ENCODE data around the gene WNT7A.

- no peak for TF ChIP-seq POLR2A (IDR thresholded peaks at IDR 0.05)
- TF ChIP-seq, protein P1, sequence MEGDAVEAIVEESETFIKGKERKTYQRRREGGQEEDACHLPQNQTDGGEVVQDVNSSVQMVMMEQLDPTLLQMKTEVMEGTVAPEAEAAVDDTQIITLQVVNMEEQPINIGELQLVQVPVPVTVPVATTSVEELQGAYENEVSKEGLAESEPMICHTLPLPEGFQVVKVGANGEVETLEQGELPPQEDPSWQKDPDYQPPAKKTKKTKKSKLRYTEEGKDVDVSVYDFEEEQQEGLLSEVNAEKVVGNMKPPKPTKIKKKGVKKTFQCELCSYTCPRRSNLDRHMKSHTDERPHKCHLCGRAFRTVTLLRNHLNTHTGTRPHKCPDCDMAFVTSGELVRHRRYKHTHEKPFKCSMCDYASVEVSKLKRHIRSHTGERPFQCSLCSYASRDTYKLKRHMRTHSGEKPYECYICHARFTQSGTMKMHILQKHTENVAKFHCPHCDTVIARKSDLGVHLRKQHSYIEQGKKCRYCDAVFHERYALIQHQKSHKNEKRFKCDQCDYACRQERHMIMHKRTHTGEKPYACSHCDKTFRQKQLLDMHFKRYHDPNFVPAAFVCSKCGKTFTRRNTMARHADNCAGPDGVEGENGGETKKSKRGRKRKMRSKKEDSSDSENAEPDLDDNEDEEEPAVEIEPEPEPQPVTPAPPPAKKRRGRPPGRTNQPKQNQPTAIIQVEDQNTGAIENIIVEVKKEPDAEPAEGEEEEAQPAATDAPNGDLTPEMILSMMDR (IDR thresholded peaks at IDR 0.05) = no peak
- no peak for TF ChIP-seq EP300 (IDR thresholded peaks at IDR 0.05)
- no peak for TF ChIP-seq POLR2AphosphoS5 (IDR thresholded peaks at IDR 0.05)
These were observed 86.4 kb downstream of the WNT7A start for GRCh38 chr3:13793451-13793850.

Data from upper lobe of left lung (tissue), 4 donors.